Esophagus muscularis mucosa (tissue), 4 donors: ENCODE measurements around the gene ACO2. TPM values are rescaled to one million over a fixed set of nuclear protein-coding genes. Genes with fewer than 3 reads are reported as not detected.

ENCODE experiments used
- DNase-seq: peaks from one replicate; pipeline ENCODE4 v3.0.0-alpha.2; 2017; ENCODE audit errors: extremely low spot score
- H3K27ac ChIP-seq, 4 donors: fragments of 200-600 bp; sonication (generic); replicated peaks in 1 of 4; 1 replicate in 3 of 4; 2 replicates in 1 of 4; pipeline ENCODE4 v1.5.1; 2016 to 2019; ENCODE audit warnings: mild to moderate bottlenecking in 1 of 4
- H3K27me3 ChIP-seq, 4 donors: fragments of 200-600 bp; sonication (generic); one replicate each; pipeline versions ENCODE4 v1.5.1 to v1.6.0; 2016 to 2019
- H3K36me3 ChIP-seq, 4 donors: fragments of 200-600 bp; sonication (generic); one replicate each; pipeline ENCODE4 v1.5.1; 2016 to 2019
- H3K4me1 ChIP-seq, 4 donors: fragments of 200-600 bp; sonication (generic); one replicate each; pipeline ENCODE4 v1.5.1; 2016 to 2019
- H3K4me3 ChIP-seq, 4 donors: fragments of 200-600 bp; sonication (generic); 1 replicate in 2 of 4; 2 replicates in 2 of 4; pipeline ENCODE4 v1.5.1; 2016 to 2019; ENCODE audit warnings: mild to moderate bottlenecking in 4 of 4, moderate library complexity in 1 of 4
- H3K9me3 ChIP-seq, 4 donors: fragments of 200-600 bp; sonication (generic); 1 replicate in 3 of 4; 2 replicates in 1 of 4; pipeline ENCODE4 v1.5.1; 2016 to 2019
- CTCF ChIP-seq, 3 experiments: fragments of 200-600 bp in 2 of 3; fragments of 450-650 bp in 1 of 3; sonication (generic) in 2 of 3; IDR thresholded peaks; one replicate each; pipeline ENCODE4 v1.5.1; 2017 to 2019; ENCODE audit warnings: antibody characterized with exemption in 3 of 3, mild to moderate bottlenecking in 2 of 3, moderate library complexity in 1 of 3
- EP300 ChIP-seq: sonication (generic); formaldehyde crosslinking; IDR thresholded peaks from one replicate; pipeline ENCODE4 v1.6.1; 2017; ENCODE audit warnings: antibody characterized with exemption
- POLR2A ChIP-seq: fragments of 450-650 bp; IDR thresholded peaks from one replicate; pipeline ENCODE4 v1.6.1; 2017; ENCODE audit warnings: antibody characterized with exemption, moderate library complexity, mild to moderate bottlenecking, low read depth
- POLR2AphosphoS5 ChIP-seq, 2 donors: sonication (generic); formaldehyde crosslinking; IDR thresholded peaks; one replicate each; pipeline ENCODE4 v1.6.1; 2017; ENCODE audit warnings: antibody characterized with exemption in 2 of 2
- WGBS: methylation state at CpG from one replicate; pipeline ENCODE4 v1.1.5; 2018; 5-methylcytosine and 5-hydroxymethylcytosine counted together
- intact Hi-C: fragments of 100-400 bp; cut with DNase I; formaldehyde crosslinking; loops from one replicate; pipeline ENCODE4 v1.15.1; 2023
- total RNA-seq, 4 donors: library from RNA; depleted of rRNA; stranded (reverse); fragments of >200 nt; gene quantifications; one replicate each; pipeline versions ENCODE4 v1.1.0 to v1.2.1, GENCODE V29; 2016

Gene ACO2
- total RNA-seq, 4 donors from 2014 or later: 141 to 214 (median 166) TPM

- peaks cover 0 to 42% (median 31%) of the 10 kb centered on the region in 4 donors for H3K36me3 ChIP-seq
- no peaks in the 10 kb centered on the region for H3K27me3 ChIP-seq
- WGBS: 69% methylated on average over 3 of the region's 3 CpGs
- no peak overlapping the region for H3K27ac ChIP-seq
- intact Hi-C loops: no loop called here
- peaks cover 14 to 56% (median 49%) of the 10 kb centered on the region in 4 donors for H3K4me1 ChIP-seq
- H3K4me3 ChIP-seq: no peak overlapping the region
- TF ChIP-seq EP300 (no peak), CTCF (IDR thresholded peaks at IDR 0.05) (no peak), POLR2AphosphoS5 (IDR thresholded peaks at IDR 0.05) (no peak), POLR2A (no peak)
- no peaks in the 10 kb centered on the region for H3K9me3 ChIP-seq
- no peak for DNase-seq
These were observed 68.3 kb downstream of the ACO2 start for GRCh38 chr22:41537203-41537602.

GRCh38 chr22:41538583-41538982 is 69.7 kb downstream of the ACO2 start:
- TF ChIP-seq EP300 (no peak), POLR2AphosphoS5 (IDR thresholded peaks at IDR 0.05) (peak in 1 of 2 donors; percentile 36)
- no peaks in the 10 kb centered on the region for H3K9me3 ChIP-seq
- no peaks in the 10 kb centered on the region for H3K27me3 ChIP-seq
- intact Hi-C loops: no loop called here
- peak overlapping the region; percentile 51 to 69 (median 66) for H3K27ac ChIP-seq
- H3K36me3 ChIP-seq: peaks cover 0 to 32% (median 23%) of the 10 kb centered on the region in 4 donors
- DNase-seq: no peak
- 62% methylated on average over 7 of the region's 8 CpGs for WGBS
- H3K4me1 ChIP-seq: peaks cover 12 to 58% (median 51%) of the 10 kb centered on the region in 4 donors
- H3K4me3 ChIP-seq: no peak overlapping the region

GRCh38 chr22:41539146-41540005 is 70.5 kb downstream of the ACO2 start:
- H3K36me3 ChIP-seq: peaks cover 0 to 32% (median 23%) of the 10 kb centered on the region in 4 donors
- H3K27ac ChIP-seq: peak overlapping the region; percentile 51 to 69 (median 66)
- no peaks in the 10 kb centered on the region for H3K9me3 ChIP-seq
- H3K4me3 ChIP-seq: no peak overlapping the region
- DNase-seq: no peak
- TF ChIP-seq CTCF (IDR thresholded peaks at IDR 0.05) (no peak), POLR2A (no peak), EP300 (no peak), POLR2AphosphoS5 (IDR thresholded peaks at IDR 0.05) (no peak)
- 67% methylated on average over 7 of the region's 13 CpGs for WGBS
- no peaks in the 10 kb centered on the region for H3K27me3 ChIP-seq
- H3K4me1 ChIP-seq: peaks cover 13 to 56% (median 50%) of the 10 kb centered on the region in 4 donors
- intact Hi-C loops: no loop called here

GRCh38 chr22:41540006-41540315 is 71.0 kb downstream of the ACO2 start:
- H3K27ac ChIP-seq: peak overlapping the region in 3 of 4 donors; percentile 51 to 69 (median 69)
- intact Hi-C loops: no loop called here
- H3K9me3 ChIP-seq: no peaks in the 10 kb centered on the region
- WGBS: 84% methylated on average over 3 of the region's 3 CpGs
- DNase-seq: no peak
- peaks cover 18 to 60% (median 54%) of the 10 kb centered on the region in 4 donors for H3K4me1 ChIP-seq
- no peak overlapping the region for H3K4me3 ChIP-seq
- peaks cover 0 to 32% (median 22%) of the 10 kb centered on the region in 4 donors for H3K36me3 ChIP-seq
- TF ChIP-seq CTCF (IDR thresholded peaks at IDR 0.05) (no peak), POLR2AphosphoS5 (IDR thresholded peaks at IDR 0.05) (no peak), POLR2A (no peak), EP300 (no peak)
- H3K27me3 ChIP-seq: no peaks in the 10 kb centered on the region

GRCh38 chr22:41540365-41540764 is 71.4 kb downstream of the ACO2 start:
- intact Hi-C loops: no loop called here
- peaks cover 20 to 64% (median 58%) of the 10 kb centered on the region in 4 donors for H3K4me1 ChIP-seq
- H3K27me3 ChIP-seq: no peaks in the 10 kb centered on the region
- DNase-seq: no peak
- 90% methylated on average over 7 of the region's 7 CpGs for WGBS
- H3K36me3 ChIP-seq: peaks cover 0 to 29% (median 22%) of the 10 kb centered on the region in 4 donors
- TF ChIP-seq EP300: no peak
- TF ChIP-seq POLR2A: no peak
- TF ChIP-seq CTCF (IDR thresholded peaks at IDR 0.05): no peak
- no peak for TF ChIP-seq POLR2AphosphoS5 (IDR thresholded peaks at IDR 0.05)
- peak overlapping the region in 3 of 4 donors; percentile 51 to 69 (median 69) for H3K27ac ChIP-seq
- H3K4me3 ChIP-seq: no peak overlapping the region
- no peaks in the 10 kb centered on the region for H3K9me3 ChIP-seq
